Transverse colon (tissue), 4 donors: Measurements from ENCODE around the gene ARID3A.

Experiments
- CTCF ChIP-seq, 5 experiments: fragments of 200-600 bp in 3 of 5; fragments of 450-650 bp in 2 of 5; sonication (generic) in 3 of 5; IDR thresholded peaks; 1 replicate in 2 of 5; 2 replicates in 3 of 5; pipeline ENCODE4 v1.5.1; 2016 to 2017; ENCODE audit warnings: antibody characterized with exemption in 5 of 5, inconsistent platforms in 3 of 5, mild to moderate bottlenecking in 2 of 5, moderate library complexity in 1 of 5
- POLR2AphosphoS5 ChIP-seq, 3 donors: sonication (generic); formaldehyde crosslinking; IDR thresholded peaks; one replicate each; pipeline ENCODE4 v1.6.1; 2016; ENCODE audit warnings: antibody characterized with exemption in 3 of 3

DNA sequence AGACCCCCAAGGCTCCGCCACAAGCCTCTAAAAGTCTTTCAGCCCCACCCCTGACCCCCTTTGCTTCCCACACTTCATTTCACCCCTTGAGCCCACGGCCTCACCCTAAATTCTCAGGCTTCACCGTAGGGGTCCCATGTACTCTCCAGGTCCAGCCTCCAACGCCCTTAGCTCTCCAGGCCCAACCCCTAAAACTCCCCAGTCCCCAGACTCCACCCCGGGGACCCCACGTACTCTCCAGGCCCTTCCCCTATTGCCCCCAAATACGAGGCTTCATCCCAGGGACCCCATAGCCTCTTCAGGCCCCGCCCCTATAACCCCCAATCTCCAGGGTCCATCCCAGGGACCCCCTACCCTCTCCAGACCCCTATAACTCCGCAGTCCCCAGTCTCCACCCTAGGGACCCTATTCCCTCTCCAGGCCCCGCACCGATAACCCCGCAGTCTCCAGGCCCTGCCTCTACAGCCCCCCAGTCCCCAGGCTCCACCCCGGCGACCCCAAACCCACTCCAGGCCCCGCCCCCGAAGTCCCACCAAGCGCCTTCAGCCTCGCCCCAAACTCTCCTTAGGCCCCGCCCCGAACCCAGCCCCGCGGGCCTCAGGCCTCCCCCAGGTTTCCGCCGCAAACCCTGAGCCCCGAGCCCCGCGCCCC lies 33.5 kb upstream of the ARID3A start:
- no peak for TF ChIP-seq CTCF (IDR thresholded peaks at IDR 0.05)
- TF ChIP-seq POLR2AphosphoS5 (IDR thresholded peaks at IDR 0.05), result no peak
